ENCODE results near the gene IDE.

- TF ChIP-seq POLR2AphosphoS5 (IDR thresholded peaks at IDR 0.05): no peak
- TF ChIP-seq POLR2A (IDR thresholded peaks at IDR 0.05): no peak
Observed at GRCh38 chr10:92502296-92502808, 71.5 kb downstream of the IDE start.

All from transverse colon (tissue), 3 donors.